Panc1 (cell line): ENCODE results near the gene NFE2L3. TPM values are rescaled to one million over a fixed set of nuclear protein-coding genes. Genes with fewer than 3 reads are reported as not detected.

Experiments used
- ATAC-seq: fragments of 200-7000 bp; cut with Tn5 transposase; 2 replicates; pipeline ENCODE4 v1.9.1; 2020; ENCODE audit warnings: mild to moderate bottlenecking, moderate library complexity
- BruUV-seq: library from RNA; stranded (reverse); fragments of 400-500 nt; replicated peaks from 2 replicates; lab custom pipeline; 2021; lab: Mats Ljungman, UMichigan
- CTCF ChIA-PET: fragments of 300-600 bp; sonication (Branson Sonifier 250); formaldehyde crosslinking; loops from one replicate; lab custom pipeline; 2022; ENCODE audit warnings: antibody characterized with exemption; lab: Charles Lee
- POLR2A ChIA-PET: fragments of 300-600 bp; sonication (Branson Sonifier 250); formaldehyde crosslinking; loops from one replicate; lab custom pipeline; 2022; ENCODE audit warnings: antibody characterized with exemption; lab: Charles Lee
- DNase-seq: peaks from one replicate; pipeline ENCODE4 v3.0.0-alpha.2; 2010; ENCODE audit warnings: low read depth, low spot score
- H3K27ac ChIP-seq: 2 replicates; pipeline ENCODE4 v1.5.1; 2011; ENCODE audit warnings: mild to moderate bottlenecking, low read length, inconsistent platforms
- H3K27me3 ChIP-seq: fragments of 200-500 bp; sonication (Bioruptor generic); 2 replicates; pipeline ENCODE4 v1.6.0; 2014; ENCODE audit warnings: low read length, inconsistent platforms; ENCODE audit not compliant: control insufficient read depth, insufficient read depth
- H3K36me3 ChIP-seq: fragments of 200-500 bp; sonication (Bioruptor generic); 2 replicates; pipeline ENCODE4 v1.5.1; 2014; ENCODE audit warnings: inconsistent platforms, mild to moderate bottlenecking, low read length, moderate library complexity; ENCODE audit not compliant: control insufficient read depth, insufficient read depth
- H3K4me1 ChIP-seq: 2 replicates; pipeline ENCODE4 v1.5.1; 2011; ENCODE audit warnings: inconsistent platforms, mild to moderate bottlenecking, low read length, moderate library complexity; ENCODE audit not compliant: control insufficient read depth, insufficient read depth
- H3K4me3 ChIP-seq, 2 experiments: 2 replicates each; pipeline ENCODE4 v1.5.1; 2011 to 2012; ENCODE audit warnings: low read depth in 2 of 2, low read length in 2 of 2, mild to moderate bottlenecking in 2 of 2, inconsistent platforms in 1 of 2, moderate library complexity in 1 of 2
- H3K9me3 ChIP-seq: fragments of 200-500 bp; sonication (Bioruptor generic); 2 replicates; pipeline ENCODE4 v1.5.1; 2014; ENCODE audit warnings: low read depth, mild to moderate bottlenecking, inconsistent platforms, low read length, moderate library complexity; ENCODE audit not compliant: control insufficient read depth, insufficient read depth
- POLR2AphosphoS5 ChIP-seq: IDR thresholded peaks from 2 replicates; pipeline ENCODE4 v1.6.1; 2012; ENCODE audit warnings: mild to moderate bottlenecking, low read depth, low read length, moderate library complexity
- SIN3A ChIP-seq: IDR thresholded peaks from 2 replicates; pipeline ENCODE4 v1.6.1; 2012; ENCODE audit warnings: low read depth, mild to moderate bottlenecking, low read length, moderate library complexity, borderline replicate concordance; ENCODE audit not compliant: insufficient read depth
- TCF7L2 ChIP-seq: IDR thresholded peaks from 2 replicates; pipeline ENCODE4 v1.6.1; 2011; ENCODE audit warnings: mild to moderate bottlenecking, low read depth, low read length, inconsistent platforms
- in situ Hi-C: cut with HindIII; loops from 2 replicates; pipeline ENCODE4 v1.10.0; 2016; ENCODE audit warnings: low sequenced_read_pairs, low pct_unique_long_range_greater_than_20kb
- intact Hi-C: fragments of 100-400 bp; cut with micrococcal nuclease; formaldehyde crosslinking; loops from one replicate; pipeline ENCODE4 v1.10.0; 2022; ENCODE audit not compliant: unreplicated experiment
- total RNA-seq: library from RNA; stranded (reverse); gene quantifications from one replicate; pipeline ENCODE4 v1.2.1, GENCODE V29; 2021; ENCODE audit not compliant: unreplicated experiment
- TF ChIP-seq, protein P1 (sequence below), 2 experiments: IDR thresholded peaks; 2 replicates each; pipeline ENCODE4 v1.6.1; 2011 to 2012; ENCODE audit warnings: low read depth in 2 of 2, control low read depth in 1 of 2, low read length in 1 of 2, mild to moderate bottlenecking in 1 of 2, moderate library complexity in 1 of 2; ENCODE audit not compliant: insufficient read depth in 1 of 2
- TF ChIP-seq, protein P2 (sequence below): fragments of 450-650 bp; IDR thresholded peaks from 2 replicates; pipeline ENCODE4 v1.5.1; 2017; ENCODE audit warnings: mild to moderate bottlenecking

Gene NFE2L3
- total RNA-seq, 1 experiment from 2014 or later: 78.5 TPM

DNA sequence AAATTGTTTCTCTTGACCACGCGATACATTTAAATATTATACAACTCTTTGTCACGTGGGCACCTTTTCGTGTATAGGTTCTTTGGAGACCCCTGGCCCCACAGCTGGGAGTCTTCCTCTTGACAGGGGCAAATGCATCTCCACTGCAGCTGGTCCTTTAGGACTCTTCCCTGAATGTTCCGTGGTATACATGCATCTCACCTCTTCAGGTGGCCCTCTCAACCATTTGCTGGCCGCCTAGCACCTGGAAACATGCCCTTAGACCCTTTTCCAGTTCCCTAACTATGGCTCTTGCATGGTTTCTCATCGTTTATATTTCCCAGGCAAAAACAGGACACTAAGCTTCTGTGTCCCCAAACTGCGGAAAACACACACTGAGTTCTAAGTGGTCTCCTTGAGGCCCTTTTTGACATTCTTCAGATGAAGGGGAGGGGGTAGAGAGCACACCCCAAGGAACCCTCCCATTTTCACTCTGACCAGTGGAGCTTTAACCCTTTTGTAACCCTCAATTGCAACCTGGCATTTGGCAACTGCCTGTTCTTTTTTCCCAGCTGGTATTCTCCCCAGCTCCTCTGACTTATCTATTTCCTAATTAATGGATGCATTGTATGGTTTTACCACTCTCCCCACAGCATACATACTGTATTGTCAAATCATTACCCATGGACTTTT is 28.0 kb downstream of the NFE2L3 start:
- TF ChIP-seq TCF7L2: no peak
- peak; percentile 60 for TF ChIP-seq POLR2AphosphoS5
- peak overlapping the region; percentile 46; the same call in 1 of the 2 replicates for H3K27ac ChIP-seq
- ChIA-PET CTCF (no interaction called here), POLR2A (interaction anchor here (0.7 kb wide), 1 partner anchor 22 kb away, joined by 5 read pairs; no protein-coding TSS in a partner anchor)
- peaks cover 3% of the 10 kb centered on the region; the same call in 1 of the 2 replicates for H3K36me3 ChIP-seq
- no peak for DNase-seq
- BruUV-seq: no TSS peak
- no peaks in the 10 kb centered on the region for H3K9me3 ChIP-seq
- peaks cover 30% of the 10 kb centered on the region for H3K4me1 ChIP-seq
- intact Hi-C loops (loop anchor here (5.0 to 10.0 kb wide), 4 partner anchors 88 to 288 kb away; no protein-coding TSS in a partner anchor), in situ Hi-C loops (no loop called here)
- peak; percentile 3; the same call in 1 of the 2 replicates for ATAC-seq
- no peak overlapping the region for H3K4me3 ChIP-seq
- H3K27me3 ChIP-seq: no peaks in the 10 kb centered on the region

- Histone ChIP-seq H3K9me3 (no peaks in the 10 kb centered on the region), H3K4me3 (no peak overlapping the region), H3K4me1 (peaks cover 36% of the 10 kb centered on the region), H3K36me3 (peaks cover 3% of the 10 kb centered on the region; the same call in 1 of the 2 replicates), H3K27me3 (no peaks in the 10 kb centered on the region), H3K27ac (peak overlapping the region; percentile 46; the same call in 1 of the 2 replicates)
- intact Hi-C loops: loop anchor here (5.0 to 10.0 kb wide), 4 partner anchors 88 to 288 kb away; no protein-coding TSS in a partner anchor
- TF ChIP-seq TCF7L2: no peak
- TF ChIP-seq POLR2AphosphoS5: no peak; the same call in 1 of the 2 replicates
- TF ChIP-seq SIN3A: no peak
- TF ChIP-seq, protein P1, sequence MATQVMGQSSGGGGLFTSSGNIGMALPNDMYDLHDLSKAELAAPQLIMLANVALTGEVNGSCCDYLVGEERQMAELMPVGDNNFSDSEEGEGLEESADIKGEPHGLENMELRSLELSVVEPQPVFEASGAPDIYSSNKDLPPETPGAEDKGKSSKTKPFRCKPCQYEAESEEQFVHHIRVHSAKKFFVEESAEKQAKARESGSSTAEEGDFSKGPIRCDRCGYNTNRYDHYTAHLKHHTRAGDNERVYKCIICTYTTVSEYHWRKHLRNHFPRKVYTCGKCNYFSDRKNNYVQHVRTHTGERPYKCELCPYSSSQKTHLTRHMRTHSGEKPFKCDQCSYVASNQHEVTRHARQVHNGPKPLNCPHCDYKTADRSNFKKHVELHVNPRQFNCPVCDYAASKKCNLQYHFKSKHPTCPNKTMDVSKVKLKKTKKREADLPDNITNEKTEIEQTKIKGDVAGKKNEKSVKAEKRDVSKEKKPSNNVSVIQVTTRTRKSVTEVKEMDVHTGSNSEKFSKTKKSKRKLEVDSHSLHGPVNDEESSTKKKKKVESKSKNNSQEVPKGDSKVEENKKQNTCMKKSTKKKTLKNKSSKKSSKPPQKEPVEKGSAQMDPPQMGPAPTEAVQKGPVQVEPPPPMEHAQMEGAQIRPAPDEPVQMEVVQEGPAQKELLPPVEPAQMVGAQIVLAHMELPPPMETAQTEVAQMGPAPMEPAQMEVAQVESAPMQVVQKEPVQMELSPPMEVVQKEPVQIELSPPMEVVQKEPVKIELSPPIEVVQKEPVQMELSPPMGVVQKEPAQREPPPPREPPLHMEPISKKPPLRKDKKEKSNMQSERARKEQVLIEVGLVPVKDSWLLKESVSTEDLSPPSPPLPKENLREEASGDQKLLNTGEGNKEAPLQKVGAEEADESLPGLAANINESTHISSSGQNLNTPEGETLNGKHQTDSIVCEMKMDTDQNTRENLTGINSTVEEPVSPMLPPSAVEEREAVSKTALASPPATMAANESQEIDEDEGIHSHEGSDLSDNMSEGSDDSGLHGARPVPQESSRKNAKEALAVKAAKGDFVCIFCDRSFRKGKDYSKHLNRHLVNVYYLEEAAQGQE (IDR thresholded peaks at IDR 0.05; ENCODE audit: insufficient read depth in 1 of 2, low read depth in 2 of 2, low read length in 1 of 2): no peak
- TF ChIP-seq, protein P2, sequence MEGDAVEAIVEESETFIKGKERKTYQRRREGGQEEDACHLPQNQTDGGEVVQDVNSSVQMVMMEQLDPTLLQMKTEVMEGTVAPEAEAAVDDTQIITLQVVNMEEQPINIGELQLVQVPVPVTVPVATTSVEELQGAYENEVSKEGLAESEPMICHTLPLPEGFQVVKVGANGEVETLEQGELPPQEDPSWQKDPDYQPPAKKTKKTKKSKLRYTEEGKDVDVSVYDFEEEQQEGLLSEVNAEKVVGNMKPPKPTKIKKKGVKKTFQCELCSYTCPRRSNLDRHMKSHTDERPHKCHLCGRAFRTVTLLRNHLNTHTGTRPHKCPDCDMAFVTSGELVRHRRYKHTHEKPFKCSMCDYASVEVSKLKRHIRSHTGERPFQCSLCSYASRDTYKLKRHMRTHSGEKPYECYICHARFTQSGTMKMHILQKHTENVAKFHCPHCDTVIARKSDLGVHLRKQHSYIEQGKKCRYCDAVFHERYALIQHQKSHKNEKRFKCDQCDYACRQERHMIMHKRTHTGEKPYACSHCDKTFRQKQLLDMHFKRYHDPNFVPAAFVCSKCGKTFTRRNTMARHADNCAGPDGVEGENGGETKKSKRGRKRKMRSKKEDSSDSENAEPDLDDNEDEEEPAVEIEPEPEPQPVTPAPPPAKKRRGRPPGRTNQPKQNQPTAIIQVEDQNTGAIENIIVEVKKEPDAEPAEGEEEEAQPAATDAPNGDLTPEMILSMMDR: no peak
- in situ Hi-C loops: no loop called here
- BruUV-seq: no TSS peak
- DNase-seq (no peak), ATAC-seq (no peak)
- ChIA-PET POLR2A (interaction anchor here (0.7 kb wide), 1 partner anchor 23 kb away, joined by 5 read pairs; no protein-coding TSS in a partner anchor), CTCF (no interaction called here)
Measured at GRCh38 chr7:26180792-26181198, 28.8 kb downstream of the NFE2L3 start.
